HG03432 (cell line): Measurements from ENCODE around the gene ARHGAP23.

ENCODE experiments used
- ATAC-seq: cut with Tn5 transposase; IDR thresholded peaks from one replicate; pipeline ENCODE4 v1.9.1; 2021; ENCODE audit warnings: mild to moderate bottlenecking, moderate library complexity; ENCODE audit not compliant: unreplicated experiment

Gene ARHGAP23

DNA sequence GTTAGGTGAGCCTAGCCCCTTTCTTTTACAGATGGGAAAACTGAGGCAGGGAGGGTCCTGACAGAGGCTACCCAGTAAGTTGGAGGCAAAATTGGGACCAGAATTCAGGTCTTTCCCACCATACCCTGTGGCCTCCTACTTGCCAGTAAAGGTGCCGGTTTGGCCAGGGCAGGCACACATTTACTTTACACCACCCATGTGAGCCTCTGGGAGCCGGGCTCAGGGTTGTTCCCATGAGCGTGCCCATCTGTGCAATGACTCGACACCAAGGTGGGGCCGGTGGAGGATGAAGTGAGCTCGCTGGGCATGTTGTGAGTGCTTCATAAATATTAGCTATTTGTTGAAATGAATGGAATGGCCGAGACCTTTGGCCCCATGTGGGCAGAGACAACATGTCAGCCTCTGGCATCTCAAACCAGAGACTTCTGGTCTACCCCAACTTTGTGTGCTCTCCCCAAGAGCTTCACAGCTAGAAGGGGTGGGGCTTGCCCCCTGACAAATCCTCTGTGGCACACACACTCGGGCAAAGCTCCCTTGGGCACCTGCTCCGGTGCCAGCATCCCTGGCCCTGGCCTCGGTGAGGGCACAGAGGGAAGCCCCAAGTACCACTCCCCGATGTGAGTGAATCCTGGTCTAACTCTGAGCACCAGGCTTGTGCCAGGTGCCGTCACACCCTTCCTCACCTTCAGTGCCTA lies 117.4 kb downstream of the ARHGAP23 start:
- ATAC-seq = no peak

DNA sequence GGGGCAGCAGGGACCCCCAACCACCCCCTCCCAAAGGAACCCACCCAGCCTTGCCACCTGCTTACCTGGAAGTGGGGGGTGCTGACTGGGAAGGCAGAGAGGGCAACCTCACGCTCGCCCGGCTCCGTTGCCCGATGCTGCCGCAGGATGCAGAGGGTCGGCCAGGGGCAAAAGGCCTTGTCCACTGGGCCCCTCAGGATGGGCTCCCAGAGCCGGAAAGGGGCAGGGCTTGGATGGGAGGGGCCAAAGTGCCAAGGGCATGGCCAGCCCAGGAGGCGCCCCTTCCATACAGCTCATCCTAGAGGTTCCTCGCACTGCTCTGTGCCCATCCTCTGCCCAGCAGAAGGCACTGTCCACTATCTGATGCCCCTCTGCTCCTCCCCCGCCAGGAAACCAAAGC lies 118.1 kb downstream of the ARHGAP23 start:
- ATAC-seq = no peak

GRCh38 chr17:38547444-38547843 lies 119.2 kb downstream of the ARHGAP23 start:
- ATAC-seq = no peak

DNA sequence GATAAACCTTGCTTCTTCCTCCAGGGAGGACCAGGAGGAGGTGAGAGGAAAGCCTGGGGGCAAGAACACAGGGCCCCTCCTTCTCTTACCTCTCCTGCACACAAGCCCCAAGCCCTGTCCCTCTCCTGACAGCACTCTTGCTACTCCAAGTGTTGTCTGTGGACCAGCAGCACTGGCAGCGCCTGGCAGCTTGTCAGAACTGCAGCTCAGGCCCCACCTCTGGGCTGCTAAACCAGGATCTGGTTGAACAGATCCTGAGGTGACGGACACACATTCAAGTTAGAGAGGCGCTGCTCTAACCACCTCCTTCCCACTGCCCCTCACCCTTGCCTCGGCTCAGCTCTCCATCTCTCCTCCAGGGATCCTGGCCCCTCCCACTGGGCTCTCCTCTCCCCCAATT lies 121.0 kb downstream of the ARHGAP23 start:
- no peak for ATAC-seq

- no peak for ATAC-seq
These were observed 122.4 kb downstream of the ARHGAP23 start for GRCh38 chr17:38550661-38551060.

DNA sequence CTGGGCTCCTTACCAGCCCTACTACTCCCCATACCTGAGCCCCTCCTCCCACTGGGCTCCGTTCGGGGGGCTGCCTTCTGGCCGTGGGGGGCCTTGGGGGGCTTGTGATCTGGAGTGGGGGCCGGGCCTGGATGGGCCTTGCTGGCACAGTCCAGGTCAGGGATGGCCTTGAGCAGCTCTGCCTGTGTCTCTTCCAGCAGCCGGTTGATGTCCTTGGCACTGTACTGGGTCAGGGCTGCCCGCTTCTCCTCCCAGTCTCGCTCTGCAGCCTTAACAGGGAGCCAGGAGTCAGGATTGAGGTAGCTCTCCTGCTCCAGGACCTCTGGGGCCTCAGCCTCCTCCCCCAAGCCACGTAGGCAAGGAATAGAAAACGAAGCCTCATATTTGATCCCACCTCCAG lies 122.9 kb downstream of the ARHGAP23 start:
- ATAC-seq = no peak

DNA sequence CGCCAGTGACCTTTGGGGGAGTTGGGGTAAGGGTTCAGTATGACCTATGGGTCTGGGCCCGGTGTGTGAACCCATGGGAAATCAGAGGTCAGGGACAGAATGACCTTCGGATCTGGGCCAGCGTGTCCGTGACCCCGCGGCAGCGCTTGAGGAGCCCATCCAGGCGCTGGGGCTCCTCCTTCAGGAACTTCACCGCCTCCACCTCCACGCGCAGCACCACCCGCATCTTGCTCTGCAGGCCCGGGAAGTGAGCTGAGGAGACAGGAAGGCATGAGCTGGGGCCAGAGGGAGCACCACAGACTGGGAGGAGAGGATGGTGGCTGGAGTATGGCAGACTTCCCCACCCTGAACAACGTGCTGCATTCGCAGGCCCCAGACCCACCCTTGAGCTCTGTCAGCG lies 124.1 kb downstream of the ARHGAP23 start:
- no peak for ATAC-seq

- ATAC-seq = no peak
These were observed 126.4 kb downstream of the ARHGAP23 start for GRCh38 chr17:38554430-38555350.

DNA sequence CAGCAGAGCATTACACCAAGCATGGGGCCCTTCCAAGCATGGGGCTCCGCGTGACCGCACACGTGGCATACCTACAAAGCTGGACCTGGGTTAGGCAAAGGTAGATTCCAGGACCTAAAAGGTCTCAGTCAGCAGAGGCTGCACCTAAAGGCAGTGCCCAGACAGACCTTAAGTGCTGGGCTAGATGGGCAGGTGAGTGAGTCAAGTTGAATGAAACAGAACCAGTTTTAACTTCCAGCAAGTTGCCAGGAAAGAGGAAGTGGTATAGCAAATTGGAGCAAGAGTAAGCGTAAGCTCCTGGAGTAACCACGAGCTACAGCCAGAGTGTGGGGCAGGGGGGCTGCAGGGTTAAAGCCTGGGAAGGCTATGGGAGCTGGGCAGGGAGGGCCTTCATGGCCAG lies 128.0 kb downstream of the ARHGAP23 start:
- no peak for ATAC-seq

DNA sequence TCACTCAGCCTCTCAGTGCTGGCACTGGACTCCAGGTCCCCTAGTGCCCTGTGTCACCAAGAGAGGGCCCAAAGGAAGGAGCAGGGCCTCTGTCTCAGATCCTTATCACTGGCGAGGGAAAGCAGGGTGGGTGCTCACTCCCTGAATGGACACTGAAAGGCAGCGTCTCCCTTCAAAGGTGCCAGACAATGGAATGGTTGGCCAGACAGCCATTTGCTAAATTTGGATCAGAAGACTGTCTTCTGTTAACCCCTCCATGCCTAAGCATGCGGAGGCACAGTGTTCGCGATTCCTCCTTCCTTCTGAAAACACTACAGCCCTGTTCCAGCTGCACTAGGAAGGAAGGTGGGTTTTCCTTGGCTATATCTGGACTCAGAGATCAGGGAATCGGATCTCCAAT lies 129.1 kb downstream of the ARHGAP23 start:
- ATAC-seq = no peak

- ATAC-seq = peak; percentile 70
These were observed 129.8 kb downstream of the ARHGAP23 start for GRCh38 chr17:38557836-38558727.

- ATAC-seq = peak; percentile 10
These were observed 130.4 kb downstream of the ARHGAP23 start for GRCh38 chr17:38558728-38559050.

GRCh38 chr17:38559051-38559879 lies 131.0 kb downstream of the ARHGAP23 start:
- peak; percentile 70 for ATAC-seq

DNA sequence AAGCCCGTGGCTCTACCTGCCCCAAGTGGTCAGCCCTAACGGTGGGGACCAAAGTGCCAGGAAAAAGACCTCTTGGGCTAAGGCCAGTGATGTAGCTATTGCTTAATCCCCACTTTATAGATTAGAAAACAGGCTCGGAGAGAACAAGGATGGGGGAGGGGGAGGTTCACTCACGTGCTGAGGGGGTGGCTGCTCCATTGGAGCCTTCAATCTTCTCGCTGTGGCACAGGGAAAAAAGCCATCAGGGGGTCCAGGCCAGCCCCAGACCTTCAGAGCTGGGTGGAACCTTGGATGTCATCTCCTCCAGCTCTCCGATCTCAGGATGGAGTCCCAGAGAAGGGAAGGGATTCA lies 131.6 kb downstream of the ARHGAP23 start:
- ATAC-seq = no peak

- no peak for ATAC-seq
These were observed 132.4 kb downstream of the ARHGAP23 start for GRCh38 chr17:38560503-38561318.

GRCh38 chr17:38561416-38562214 lies 133.4 kb downstream of the ARHGAP23 start:
- ATAC-seq = no peak
